Activated naive CD4-positive, alpha-beta T cell treated with anti-CD3 and anti-CD28 coated beads, Interleukin-2, amount 50 U/mL, for 24 hours (primary cell): ENCODE results near the gene NUDT19.
"Not testable (repeated sequence)": the region's sequence is repeated elsewhere in the genome, so short reads cannot be mapped to it uniquely, and the experiment has no call there.

ENCODE experiments used
- H3K27ac Mint-ChIP-seq: one replicate; pipeline ENCODE4 v1.8.0; 2021; ENCODE audit warnings: mild to moderate bottlenecking, mixed read lengths
- H3K27me3 Mint-ChIP-seq: one replicate; pipeline ENCODE4 v1.8.0; 2021; ENCODE audit warnings: mixed read lengths
- H3K36me3 Mint-ChIP-seq: one replicate; pipeline ENCODE4 v1.8.0; 2021; ENCODE audit warnings: mixed read lengths
- H3K4me1 Mint-ChIP-seq: one replicate; pipeline ENCODE4 v1.8.0; 2021; ENCODE audit warnings: mixed read lengths
- H3K4me3 Mint-ChIP-seq: one replicate; pipeline ENCODE4 v1.8.0; 2021; ENCODE audit warnings: mild to moderate bottlenecking, mixed read lengths
- H3K9me3 Mint-ChIP-seq: one replicate; pipeline ENCODE4 v1.8.0; 2021; ENCODE audit warnings: mixed read lengths

The NUDT19 gene

GRCh38 chr19:32691291-32691951 is at the start of gene NUDT19:
NUDT19 (plus strand) TSS chr19:32691821; CDS start chr19:32691961, 140 bp downstream.
- Mint-ChIP-seq H3K27me3 (no peaks in the 10 kb centered on the region), H3K4me1 (peaks cover 46% of the 10 kb centered on the region), H3K4me3 (peak within 1 kb of the TSS; percentile 92), H3K9me3 (no peaks in the 10 kb centered on the region), H3K36me3 (peaks cover 21% of the 10 kb centered on the region), H3K27ac (peak within 1 kb of the TSS; percentile 93)

DNA sequence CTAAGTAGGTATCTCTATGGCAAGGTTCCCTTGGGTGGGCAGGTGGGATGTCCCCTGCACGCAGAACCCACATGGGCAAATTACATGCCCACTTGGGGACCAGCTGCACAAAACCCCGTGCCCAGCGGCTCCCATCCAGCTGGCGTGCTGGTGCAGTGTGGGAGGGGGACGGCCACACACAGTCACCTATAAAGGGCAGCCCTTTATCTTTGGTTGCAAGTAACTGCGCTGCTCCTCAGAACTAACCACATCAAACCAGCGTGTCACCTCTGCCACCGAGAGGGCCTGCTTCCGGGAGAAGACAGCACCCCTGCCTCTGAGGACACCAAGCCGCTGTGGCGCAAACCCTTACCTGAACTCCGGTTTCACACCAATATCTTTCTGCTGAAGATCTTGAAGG is 48.9 kb upstream of the NUDT19 start:
- peaks cover 27% of the 10 kb centered on the region for H3K4me1 Mint-ChIP-seq
- H3K27me3 Mint-ChIP-seq, result no peaks in the 10 kb centered on the region
- no peak overlapping the region for H3K27ac Mint-ChIP-seq
- no peaks in the 10 kb centered on the region for H3K9me3 Mint-ChIP-seq
- H3K4me3 Mint-ChIP-seq, result peak overlapping the region; percentile 20
- peaks cover 17% of the 10 kb centered on the region for H3K36me3 Mint-ChIP-seq

GRCh38 chr19:32646556-32646955 is 45.1 kb upstream of the NUDT19 start:
- no peak overlapping the region for H3K27ac Mint-ChIP-seq
- H3K4me3 Mint-ChIP-seq, result no peak overlapping the region
- H3K27me3 Mint-ChIP-seq, result no peaks in the 10 kb centered on the region
- peaks cover 14% of the 10 kb centered on the region for H3K36me3 Mint-ChIP-seq
- no peaks in the 10 kb centered on the region for H3K9me3 Mint-ChIP-seq
- peaks cover 24% of the 10 kb centered on the region for H3K4me1 Mint-ChIP-seq

DNA sequence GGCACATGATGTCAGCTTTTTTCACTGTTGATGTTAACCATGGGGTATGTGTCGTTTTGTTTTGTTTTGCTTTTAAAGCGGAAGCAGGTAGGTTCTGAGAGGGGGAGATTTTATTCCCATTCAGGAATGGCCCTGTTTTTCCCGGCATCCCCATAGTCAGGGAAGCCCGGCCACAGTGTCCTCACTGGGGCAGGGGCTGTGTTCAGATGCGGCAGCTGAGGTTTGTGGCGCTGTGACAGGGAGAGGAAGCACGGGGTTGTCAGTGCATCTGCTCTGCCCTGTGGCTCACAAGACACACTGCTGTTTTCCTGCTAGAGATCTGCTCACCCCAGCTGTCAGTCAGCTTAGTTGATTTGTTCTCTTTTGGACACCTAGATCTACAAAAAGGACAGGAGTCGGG is 44.3 kb upstream of the NUDT19 start:
- Mint-ChIP-seq H3K27ac (no peak overlapping the region), H3K4me1 (peaks cover 16% of the 10 kb centered on the region), H3K4me3 (no peak overlapping the region), H3K36me3 (peaks cover 9% of the 10 kb centered on the region), H3K27me3 (no peaks in the 10 kb centered on the region), H3K9me3 (no peaks in the 10 kb centered on the region)

DNA sequence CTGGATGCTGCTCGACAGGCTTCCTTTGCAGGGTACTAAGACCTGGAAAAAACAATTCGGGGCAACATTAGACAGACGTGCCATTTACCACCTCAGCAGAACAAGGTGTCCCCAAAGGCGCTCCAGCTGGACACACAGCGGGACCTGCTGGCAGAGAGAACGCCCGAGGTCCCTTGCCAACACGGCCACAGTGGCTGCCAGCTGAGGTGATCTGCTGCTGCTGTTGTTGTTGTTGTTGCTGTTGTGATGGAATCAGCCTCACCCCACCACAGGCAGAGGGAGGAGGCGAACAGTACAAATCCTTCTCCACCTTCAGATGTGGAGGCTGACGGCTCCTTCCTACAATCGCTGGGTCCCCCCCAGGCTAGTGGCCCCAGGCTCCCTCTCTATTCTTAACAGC is 41.9 kb upstream of the NUDT19 start:
- H3K9me3 Mint-ChIP-seq, result no peaks in the 10 kb centered on the region
- no peaks in the 10 kb centered on the region for H3K27me3 Mint-ChIP-seq
- no peaks in the 10 kb centered on the region for H3K4me1 Mint-ChIP-seq
- H3K36me3 Mint-ChIP-seq, result peaks cover 9% of the 10 kb centered on the region
- no peak overlapping the region for H3K4me3 Mint-ChIP-seq
- no peak overlapping the region for H3K27ac Mint-ChIP-seq

DNA sequence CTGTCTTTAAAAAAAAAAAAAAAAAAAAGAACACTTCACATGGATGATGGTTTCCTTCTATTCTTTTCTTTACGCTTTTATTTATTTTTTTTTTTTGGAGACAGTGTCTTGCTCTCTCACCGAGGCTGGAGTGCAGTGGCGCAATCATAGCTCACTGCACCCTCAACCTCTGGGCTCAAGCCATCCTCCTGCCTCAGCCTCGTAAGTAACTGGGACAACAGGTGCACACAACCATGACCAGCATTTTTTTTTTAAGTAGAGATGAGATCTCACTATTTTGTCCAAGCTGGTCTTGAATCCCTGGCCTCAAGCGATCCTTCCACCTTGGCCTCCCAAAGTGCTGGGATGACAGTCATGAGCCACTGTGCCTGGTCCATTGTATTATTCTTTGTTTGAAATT is 41.0 kb upstream of the NUDT19 start:
- no peaks in the 10 kb centered on the region for H3K4me1 Mint-ChIP-seq
- H3K9me3 Mint-ChIP-seq, result no peaks in the 10 kb centered on the region
- H3K27me3 Mint-ChIP-seq, result no peaks in the 10 kb centered on the region
- H3K27ac Mint-ChIP-seq, result no peak overlapping the region
- no peak overlapping the region for H3K4me3 Mint-ChIP-seq
- peaks cover 9% of the 10 kb centered on the region for H3K36me3 Mint-ChIP-seq

DNA sequence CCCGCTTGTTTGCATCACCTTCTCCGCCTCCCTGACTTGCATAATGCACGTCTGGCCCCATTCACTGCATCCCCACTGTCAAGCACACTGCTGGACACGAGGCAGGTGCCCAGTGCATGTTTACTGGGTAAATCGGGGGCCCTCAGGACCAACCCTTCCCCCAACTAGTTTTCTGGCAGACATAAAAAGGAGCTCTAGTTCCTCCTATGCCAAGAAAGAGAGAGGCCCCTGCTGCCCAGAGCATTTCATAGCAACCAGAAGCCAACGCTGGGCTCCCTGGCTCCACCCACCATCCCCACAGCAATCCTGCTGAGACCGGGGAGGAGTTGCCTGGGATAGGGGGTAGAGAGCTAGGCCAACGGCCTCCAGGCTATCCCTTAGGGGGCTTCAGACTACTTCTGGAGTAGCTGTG is 39.9 kb upstream of the NUDT19 start:
- H3K9me3 Mint-ChIP-seq, result no peaks in the 10 kb centered on the region
- peaks cover 8% of the 10 kb centered on the region for H3K36me3 Mint-ChIP-seq
- H3K4me3 Mint-ChIP-seq, result no peak overlapping the region
- no peaks in the 10 kb centered on the region for H3K27me3 Mint-ChIP-seq
- H3K27ac Mint-ChIP-seq, result no peak overlapping the region
- no peaks in the 10 kb centered on the region for H3K4me1 Mint-ChIP-seq

DNA sequence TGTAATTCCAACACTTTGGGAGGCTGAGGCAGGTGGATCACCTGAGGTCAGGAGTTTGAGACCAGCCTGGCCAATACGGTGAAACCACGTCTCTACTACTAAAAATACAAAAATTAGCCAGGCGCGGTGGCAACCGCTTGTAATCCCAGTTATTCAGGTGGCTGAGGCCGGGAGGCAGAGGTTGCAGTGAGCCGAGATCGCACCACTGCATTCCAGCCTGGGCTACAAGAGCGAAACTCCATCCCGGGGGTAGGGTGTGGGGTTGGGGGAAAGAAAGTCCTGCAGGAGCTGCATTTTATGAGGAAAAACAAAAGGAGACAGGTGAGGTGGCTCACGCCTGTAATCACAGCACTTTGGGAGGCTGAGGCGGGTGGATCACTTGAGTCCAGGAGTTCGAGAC is 39.3 kb upstream of the NUDT19 start:
- H3K36me3 Mint-ChIP-seq, H3K27ac Mint-ChIP-seq, H3K27me3 Mint-ChIP-seq, H3K9me3 Mint-ChIP-seq, H3K4me1 Mint-ChIP-seq, H3K4me3 Mint-ChIP-seq: not testable (repeated sequence)

GRCh38 chr19:32652894-32653598 is 38.6 kb upstream of the NUDT19 start:
- Mint-ChIP-seq H3K27me3 (no peaks in the 10 kb centered on the region), H3K4me3 (no peak overlapping the region), H3K4me1 (no peaks in the 10 kb centered on the region), H3K9me3 (no peaks in the 10 kb centered on the region), H3K27ac (no peak overlapping the region), H3K36me3 (peaks cover 4% of the 10 kb centered on the region)

DNA sequence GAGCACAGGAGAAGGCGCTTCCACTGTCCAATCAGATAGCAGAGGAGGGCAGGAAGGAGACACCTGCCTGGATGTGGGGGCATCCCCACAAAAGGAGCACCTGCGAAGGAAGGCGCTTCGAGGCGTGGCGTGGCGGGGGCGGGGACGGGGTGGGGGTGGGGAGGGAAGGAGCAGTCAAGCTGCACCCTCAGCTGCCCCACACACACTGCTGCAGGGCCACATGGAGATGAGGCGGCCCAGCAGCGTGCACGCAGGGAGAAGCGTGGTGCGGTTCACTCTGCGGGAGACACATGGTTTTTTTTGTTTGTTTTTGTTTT is 38.1 kb upstream of the NUDT19 start:
- Mint-ChIP-seq H3K9me3 (no peaks in the 10 kb centered on the region), H3K36me3 (peaks cover 1% of the 10 kb centered on the region), H3K27ac (no peak overlapping the region), H3K4me3 (no peak overlapping the region), H3K4me1 (no peaks in the 10 kb centered on the region), H3K27me3 (no peaks in the 10 kb centered on the region)

DNA sequence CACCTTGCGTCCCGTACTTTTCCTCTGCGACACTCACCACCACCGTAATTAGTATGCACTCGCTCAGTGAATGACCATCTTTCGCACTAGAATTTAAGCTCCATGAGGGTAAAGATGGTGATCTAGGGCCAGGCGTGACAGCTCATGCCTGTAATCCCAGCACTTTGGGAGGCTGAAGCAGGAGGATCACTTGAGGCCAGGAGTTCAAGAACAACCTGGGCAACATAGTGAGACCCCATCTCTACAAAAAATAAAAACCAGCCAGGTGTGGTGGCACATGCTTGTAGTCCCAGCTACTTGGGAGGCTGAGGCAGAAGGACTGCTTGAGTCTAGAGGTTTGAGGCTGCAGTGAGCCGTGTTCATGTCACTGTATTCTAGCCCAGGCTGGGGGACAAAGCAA is 35.2 kb upstream of the NUDT19 start:
- H3K27me3 Mint-ChIP-seq, H3K9me3 Mint-ChIP-seq, H3K4me3 Mint-ChIP-seq, H3K4me1 Mint-ChIP-seq, H3K27ac Mint-ChIP-seq, H3K36me3 Mint-ChIP-seq: not testable (repeated sequence)

GRCh38 chr19:32658075-32658474 is 33.5 kb upstream of the NUDT19 start:
- Mint-ChIP-seq H3K4me3 (no peak overlapping the region), H3K4me1 (peaks cover 4% of the 10 kb centered on the region), H3K27ac (no peak overlapping the region), H3K36me3 (no peaks in the 10 kb centered on the region), H3K27me3 (no peaks in the 10 kb centered on the region), H3K9me3 (no peaks in the 10 kb centered on the region)

GRCh38 chr19:32658527-32658926 is 33.1 kb upstream of the NUDT19 start:
- Mint-ChIP-seq H3K27ac (no peak overlapping the region), H3K27me3 (no peaks in the 10 kb centered on the region), H3K4me1 (peaks cover 4% of the 10 kb centered on the region), H3K36me3 (no peaks in the 10 kb centered on the region), H3K9me3 (no peaks in the 10 kb centered on the region), H3K4me3 (no peak overlapping the region)

- peaks cover 8% of the 10 kb centered on the region for H3K4me1 Mint-ChIP-seq
- H3K9me3 Mint-ChIP-seq, result no peaks in the 10 kb centered on the region
- H3K36me3 Mint-ChIP-seq, result peaks cover 2% of the 10 kb centered on the region
- H3K4me3 Mint-ChIP-seq, result no peak overlapping the region
- no peaks in the 10 kb centered on the region for H3K27me3 Mint-ChIP-seq
- peak overlapping the region; percentile 30 for H3K27ac Mint-ChIP-seq
These were observed 30.3 kb upstream of the NUDT19 start for GRCh38 chr19:32661318-32661717.

GRCh38 chr19:32662186-32662585 is 29.4 kb upstream of the NUDT19 start:
- Mint-ChIP-seq H3K9me3 (no peaks in the 10 kb centered on the region), H3K4me1 (peaks cover 8% of the 10 kb centered on the region), H3K27ac (no peak overlapping the region), H3K27me3 (no peaks in the 10 kb centered on the region), H3K36me3 (peaks cover 2% of the 10 kb centered on the region), H3K4me3 (no peak overlapping the region)

DNA sequence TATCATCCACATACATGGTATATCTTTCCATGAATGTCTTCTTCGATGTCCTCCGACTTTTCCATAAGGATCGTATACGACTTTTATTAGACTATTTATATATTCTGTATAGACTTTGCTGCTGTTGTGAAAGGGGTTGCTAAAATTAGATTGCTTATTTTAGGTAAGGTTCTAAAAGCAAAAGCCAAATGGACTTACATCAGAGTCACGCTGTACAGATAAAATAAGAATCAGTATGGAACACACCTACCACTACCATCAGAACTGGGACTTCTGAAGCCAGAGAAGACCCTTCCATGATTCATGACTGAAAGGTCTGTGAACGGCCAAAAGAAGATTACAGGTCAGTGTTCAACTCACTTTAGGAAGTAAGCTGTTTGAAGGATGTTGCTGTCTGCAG is 25.5 kb upstream of the NUDT19 start:
- Mint-ChIP-seq H3K9me3 (no peaks in the 10 kb centered on the region), H3K36me3 (peaks cover 5% of the 10 kb centered on the region), H3K27me3 (no peaks in the 10 kb centered on the region), H3K4me1 (peaks cover 25% of the 10 kb centered on the region), H3K4me3 (no peak overlapping the region), H3K27ac (no peak overlapping the region)

- Mint-ChIP-seq H3K36me3 (peaks cover 5% of the 10 kb centered on the region), H3K4me1 (peaks cover 44% of the 10 kb centered on the region), H3K4me3 (no peak overlapping the region), H3K27me3 (no peaks in the 10 kb centered on the region), H3K9me3 (no peaks in the 10 kb centered on the region), H3K27ac (no peak overlapping the region)
These were observed 22.3 kb upstream of the NUDT19 start for GRCh38 chr19:32669310-32669709.
